Dermis microvascular lymphatic vessel endothelial cell (primary cell): ENCODE measurements around the gene AK5. TPM values are rescaled to one million over a fixed set of nuclear protein-coding genes. Genes with fewer than 3 reads are reported as not detected.
"Not testable (repeated sequence)": the region's sequence is repeated elsewhere in the genome, so short reads cannot be mapped to it uniquely, and the experiment has no call there.

Experiments
- DNase-seq, 2 donors: peaks; one replicate each; pipeline versions ENCODE4 v3.0.0 to v3.0.0-alpha.2; 2010; ENCODE audit warnings: low read depth in 2 of 2
- total RNA-seq: library from RNA; depleted of rRNA; stranded (reverse); fragments of >200 nt; gene quantifications from 2 replicates; pipeline ENCODE4 v1.2.1, GENCODE V29; 2014

AK5 gene
- total RNA-seq, 1 donor from 2014 or later, result 39.7 TPM

- DNase-seq, result no peak
These were observed 113.2 kb downstream of the AK5 start for GRCh38 chr1:77395051-77395450.

GRCh38 chr1:77398152-77398551 is 116.3 kb downstream of the AK5 start:
- no peak for DNase-seq

GRCh38 chr1:77399250-77400086 is 117.6 kb downstream of the AK5 start:
- peak in 1 of 2 donors; percentile 13 for DNase-seq

DNA sequence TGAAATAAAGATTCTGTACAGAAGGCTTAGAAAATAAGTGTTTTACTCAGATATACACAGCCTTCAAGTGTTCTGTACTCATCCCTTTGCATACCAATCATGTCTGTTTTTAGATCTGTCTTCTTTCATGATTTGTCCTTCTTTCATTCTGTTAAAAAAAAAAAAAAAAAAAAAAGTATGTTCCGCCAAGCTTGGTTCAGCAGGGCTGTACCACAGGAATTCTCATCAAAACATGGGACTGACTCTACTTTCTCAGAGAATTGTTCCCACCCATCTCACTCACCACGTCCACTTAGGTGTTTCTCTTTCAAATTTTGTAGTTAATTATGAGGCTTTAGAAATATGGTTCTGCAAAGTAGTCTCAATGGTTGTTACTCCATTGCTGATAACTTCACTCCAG is 119.0 kb downstream of the AK5 start:
- DNase-seq, result no peak

GRCh38 chr1:77401384-77401783 is 119.6 kb downstream of the AK5 start:
- no peak for DNase-seq

DNA sequence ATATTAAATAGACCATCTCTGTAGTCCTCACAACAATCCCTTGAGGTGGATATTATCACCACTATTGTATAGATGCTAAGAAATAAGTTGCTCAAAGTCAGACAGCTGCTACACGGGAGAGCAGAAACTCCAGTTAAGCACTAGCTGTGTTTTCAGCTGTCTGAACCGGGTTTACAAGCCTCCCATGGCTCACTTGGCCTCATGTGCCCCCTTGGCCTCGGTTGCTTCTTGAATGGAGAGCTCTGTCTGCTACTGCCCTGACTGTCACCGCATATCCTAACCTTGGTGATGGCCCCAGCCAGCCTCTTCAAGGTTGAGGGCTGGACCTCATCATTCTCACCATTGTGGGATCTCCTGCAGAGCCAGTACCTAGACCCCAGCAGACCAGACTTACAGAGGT is 123.4 kb downstream of the AK5 start:
- no peak for DNase-seq

DNA sequence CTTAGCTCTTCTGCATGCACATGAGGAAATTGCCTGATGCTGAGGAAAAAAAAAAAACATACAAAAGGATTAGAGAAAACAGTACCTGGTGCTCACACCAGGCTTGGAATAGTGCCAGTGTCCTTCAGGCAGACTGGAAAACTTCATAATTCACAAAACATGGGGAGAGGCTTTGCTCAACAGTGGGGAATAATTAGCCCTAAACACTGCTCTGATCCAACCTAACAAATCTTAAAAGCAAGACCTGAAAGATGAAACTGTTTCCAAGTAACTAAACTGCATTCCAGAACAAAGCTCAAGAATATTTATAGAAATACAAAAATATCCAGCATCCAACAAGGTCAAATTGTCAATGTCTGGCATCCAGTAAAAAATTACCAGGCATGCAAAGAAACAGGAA is 124.8 kb downstream of the AK5 start:
- DNase-seq, result peak; percentile 58 to 76

GRCh38 chr1:77407738-77408375 is 126.0 kb downstream of the AK5 start:
- DNase-seq, result peak; percentile 60 to 86

GRCh38 chr1:77408933-77409332 is 127.1 kb downstream of the AK5 start:
- not testable (repeated sequence) for DNase-seq

- DNase-seq, result peak in 1 of 2 donors; percentile 89
These were observed 130.4 kb downstream of the AK5 start for GRCh38 chr1:77412069-77412819.

GRCh38 chr1:77412820-77413530 is 131.2 kb downstream of the AK5 start:
- peak in 1 of 2 donors; percentile 12 for DNase-seq

- DNase-seq, result no peak
These were observed 131.9 kb downstream of the AK5 start for GRCh38 chr1:77413541-77414335.

DNA sequence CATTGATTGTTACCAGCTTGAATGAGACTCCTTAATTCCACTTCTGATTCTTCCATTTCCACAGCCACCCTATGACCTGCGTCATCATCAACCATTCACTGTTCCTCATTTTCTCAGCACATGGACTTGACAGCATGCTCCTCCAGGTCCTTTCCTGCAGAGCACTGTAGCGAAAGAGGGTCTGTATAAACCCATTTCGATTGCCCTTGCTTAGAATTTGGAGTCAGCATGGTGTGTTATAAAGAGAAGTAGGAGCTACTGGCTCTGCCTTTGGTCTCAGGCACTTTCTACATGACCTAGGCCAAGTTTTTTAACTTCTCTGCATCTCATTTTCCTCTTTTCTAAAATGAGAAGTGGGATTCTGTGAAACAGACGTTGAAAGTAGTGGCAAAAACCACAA is 133.8 kb downstream of the AK5 start:
- DNase-seq, result no peak

GRCh38 chr1:77416692-77417450 is 135.1 kb downstream of the AK5 start:
- DNase-seq, result peak in 1 of 2 donors; percentile 50

GRCh38 chr1:77418055-77418454 is 136.2 kb downstream of the AK5 start:
- not testable (repeated sequence) for DNase-seq

- DNase-seq, result no peak
These were observed 139.8 kb downstream of the AK5 start for GRCh38 chr1:77421504-77422233.

DNA sequence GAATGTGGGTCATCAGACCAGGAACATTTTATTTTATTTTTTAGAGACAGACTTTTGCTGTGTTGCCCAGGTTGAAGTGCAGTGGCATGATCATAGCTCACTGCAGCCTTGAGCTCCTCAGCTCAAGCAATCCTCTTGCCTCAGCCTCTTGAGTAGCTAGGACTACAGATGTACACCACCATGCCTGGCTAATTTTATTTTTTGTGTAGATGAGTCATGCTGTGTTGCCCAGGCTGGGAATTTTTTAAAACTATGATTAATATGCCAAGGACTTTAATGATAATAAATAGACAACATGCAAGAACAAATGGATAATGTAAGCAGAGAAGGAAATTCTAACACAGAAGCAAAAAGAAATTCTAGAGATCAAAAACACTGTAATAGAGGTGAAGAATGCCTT is 142.4 kb downstream of the AK5 start:
- peak in 1 of 2 donors; percentile 33 for DNase-seq

DNA sequence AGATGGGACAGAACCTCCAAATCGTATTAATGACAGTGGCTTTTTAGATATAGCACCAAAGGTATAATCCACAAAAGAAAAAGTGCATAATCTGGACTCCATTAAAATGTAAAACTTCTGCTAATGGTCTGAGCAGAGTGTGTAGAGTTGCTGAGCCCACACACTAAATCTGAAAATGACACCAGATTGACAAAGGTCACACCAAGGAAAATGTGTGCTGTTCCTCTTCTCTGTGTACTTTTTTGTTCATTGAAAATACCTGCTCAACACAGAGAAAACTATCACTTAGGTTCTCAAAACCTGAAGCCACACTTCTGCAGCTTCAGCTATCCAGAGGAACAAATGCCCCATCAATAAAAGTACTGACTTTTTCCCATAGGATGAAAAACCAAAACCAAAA is 146.2 kb downstream of the AK5 start:
- no peak for DNase-seq

DNA sequence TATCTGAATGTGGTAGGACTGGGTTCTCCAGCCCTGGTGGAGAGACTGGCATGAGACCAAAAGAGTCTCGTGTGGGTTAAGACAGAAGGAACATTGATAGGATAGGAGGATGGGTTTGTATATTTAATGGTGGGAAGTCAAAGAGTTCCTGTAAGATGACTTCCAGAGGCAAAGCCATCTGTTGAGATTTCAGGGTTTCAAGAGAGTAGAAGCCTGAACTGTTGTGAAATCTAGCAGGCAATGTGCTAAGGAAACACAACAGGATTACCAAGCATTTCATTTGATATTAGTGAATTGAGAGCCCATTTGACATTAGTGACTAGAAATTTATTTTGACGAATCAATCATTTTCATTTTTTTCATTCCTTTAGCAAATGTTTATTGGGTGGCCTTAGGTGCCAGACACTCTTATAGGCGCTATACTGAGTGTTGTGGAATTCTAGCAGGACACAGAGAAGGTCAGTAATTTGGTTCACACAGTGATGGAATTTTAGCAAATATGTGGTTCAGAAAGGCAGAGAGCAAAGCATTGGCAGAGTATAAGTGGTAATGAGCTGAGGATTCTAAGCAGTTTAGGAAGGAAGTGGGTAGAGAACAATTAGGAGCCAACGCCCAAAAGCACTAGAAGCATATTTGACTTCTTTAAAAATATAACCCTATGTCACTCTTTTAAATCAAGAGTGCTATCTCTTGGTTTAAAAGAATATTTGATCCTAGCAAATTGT is 149.3 kb downstream of the AK5 start:
- DNase-seq, result no peak
